HG03095 (cell line): ENCODE results near the gene WNT7B.
"Not testable (repeated sequence)": the region's sequence is repeated elsewhere in the genome, so short reads cannot be mapped to it uniquely, and the experiment has no call there.

ENCODE experiments used
- ATAC-seq: cut with Tn5 transposase; IDR thresholded peaks from one replicate; pipeline ENCODE4 v1.9.1; 2021; ENCODE audit warnings: moderate library complexity; ENCODE audit not compliant: unreplicated experiment

Gene WNT7B

DNA sequence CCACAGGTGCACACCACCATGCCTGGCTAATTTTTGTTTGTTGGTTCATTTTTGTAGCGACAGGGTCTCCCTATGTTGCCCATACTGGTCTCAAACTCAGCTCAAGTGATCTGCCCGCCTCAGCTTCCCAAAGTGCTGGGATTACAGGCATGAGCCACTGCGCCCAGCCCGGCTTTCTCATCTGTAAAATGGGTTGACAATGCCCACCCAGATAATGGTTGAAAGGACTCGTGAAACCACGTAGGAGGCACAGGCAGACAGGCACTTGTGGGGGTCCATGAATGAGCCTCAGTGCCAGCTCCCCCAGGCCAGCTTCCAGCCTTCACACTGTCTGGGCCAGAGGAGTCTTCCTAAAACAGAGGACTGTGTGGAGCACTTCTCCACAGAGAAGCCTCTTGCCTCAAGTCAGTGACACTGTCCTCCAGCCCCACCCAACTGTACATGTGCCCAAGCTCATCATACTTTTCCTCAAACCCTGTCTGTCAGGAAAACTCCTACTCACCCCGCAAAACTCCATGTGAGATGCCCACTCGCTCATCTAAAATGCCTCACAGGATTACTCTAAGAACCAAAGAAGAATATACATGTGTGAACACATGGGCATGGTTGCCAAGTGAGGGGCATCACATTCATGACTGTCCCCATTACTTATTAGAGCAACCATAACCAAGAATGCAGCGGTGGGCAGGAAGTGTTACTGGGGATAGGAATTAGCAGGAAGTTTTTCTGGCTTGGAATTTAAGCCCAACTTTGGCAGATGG is 32.1 kb upstream of the WNT7B start:
- no peak for ATAC-seq

GRCh38 chr22:46008291-46008690 is 31.3 kb upstream of the WNT7B start:
- ATAC-seq, result no peak

DNA sequence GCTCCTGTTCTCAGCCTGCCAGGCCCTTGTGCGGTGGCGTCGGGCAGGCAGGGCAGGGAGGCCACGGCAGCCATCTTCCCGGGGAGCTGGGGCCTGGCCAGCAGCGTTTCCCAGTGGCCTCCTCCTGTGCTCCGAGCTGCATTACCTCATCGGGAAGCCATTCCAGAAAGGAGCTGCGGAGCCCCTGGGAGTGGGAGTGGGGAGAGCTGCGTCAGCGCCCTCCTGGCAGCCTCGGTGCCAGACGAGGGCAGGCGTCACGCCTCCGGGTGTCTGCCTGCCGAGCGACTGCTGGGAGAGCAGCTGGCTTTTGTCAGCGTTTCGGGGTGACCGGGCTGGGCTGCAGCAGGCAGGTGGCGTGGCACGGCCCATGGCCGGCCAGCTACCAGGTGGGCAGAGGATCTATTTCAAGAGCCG is 30.9 kb upstream of the WNT7B start:
- ATAC-seq, result no peak

DNA sequence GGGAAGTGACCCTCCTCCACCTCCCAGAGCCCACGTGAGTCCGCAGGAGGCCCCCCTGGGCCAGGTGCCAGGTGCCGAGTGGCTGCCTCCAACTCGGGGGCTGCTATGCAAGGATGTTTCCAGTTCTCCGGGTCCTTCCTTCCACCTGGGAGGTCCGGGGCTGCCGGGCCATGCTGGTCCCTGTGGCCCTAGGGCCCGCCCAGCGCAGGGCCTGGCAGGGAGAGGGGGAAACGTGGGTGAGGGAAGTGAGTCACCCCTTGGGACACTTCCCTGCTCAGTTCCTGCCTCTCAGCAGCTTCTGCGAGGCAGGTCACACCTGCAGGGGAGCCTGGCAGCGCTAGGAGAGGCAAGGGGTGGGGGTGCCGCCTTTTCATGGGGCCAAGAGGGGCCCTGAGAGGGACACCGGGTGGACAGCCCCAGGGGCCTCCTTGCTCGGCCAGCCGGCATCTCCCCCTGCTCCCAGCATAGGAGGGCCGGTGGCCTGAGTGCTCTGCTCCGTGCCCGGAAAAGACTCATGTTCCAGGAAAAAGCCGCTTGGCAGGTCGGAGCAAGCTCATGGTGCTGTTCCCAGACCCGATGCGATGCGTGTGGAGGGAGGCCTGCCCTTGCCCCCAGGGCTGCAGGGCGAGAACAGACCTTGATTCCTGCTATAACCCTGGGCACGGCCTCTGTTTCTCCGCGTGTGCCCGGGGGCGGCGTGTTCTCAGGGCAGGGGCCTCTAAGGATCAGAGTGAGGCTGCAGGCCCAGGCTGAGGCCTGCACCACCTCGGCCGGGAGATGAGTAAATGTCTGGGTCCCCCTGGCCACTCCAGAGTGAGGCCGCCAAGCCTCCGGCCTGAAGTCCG is 30.3 kb upstream of the WNT7B start:
- ATAC-seq, result no peak

GRCh38 chr22:46006379-46007002 is 29.5 kb upstream of the WNT7B start:
- ATAC-seq, result no peak

DNA sequence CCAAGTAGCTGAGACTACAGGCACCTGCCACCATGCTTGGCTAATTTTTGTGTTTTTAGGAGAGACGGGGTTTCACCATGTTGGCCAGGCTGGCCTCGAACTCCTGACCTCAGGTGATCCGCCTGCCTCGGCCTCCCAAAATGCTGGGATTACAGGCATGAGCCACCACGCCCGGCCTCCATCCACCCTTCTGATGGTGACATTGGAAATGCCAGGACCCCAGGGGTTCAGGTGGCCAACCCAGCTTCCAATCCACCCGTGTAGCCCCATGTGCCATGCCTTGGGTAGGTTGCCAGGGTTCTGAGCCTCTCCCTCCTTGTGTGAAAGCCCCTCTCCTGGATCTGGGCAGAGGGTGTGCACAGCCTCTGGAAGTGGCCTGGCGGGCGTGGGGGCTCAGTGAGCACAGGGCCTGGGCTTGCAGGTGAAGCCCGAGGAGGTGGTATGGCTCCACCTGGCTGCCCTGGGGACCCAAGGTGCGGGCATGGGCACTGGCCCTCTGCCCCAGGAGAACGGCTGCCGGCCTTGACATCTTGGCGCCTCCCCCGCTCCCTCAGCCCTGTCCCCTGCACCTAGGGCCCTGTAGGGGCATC is 28.2 kb upstream of the WNT7B start:
- not testable (repeated sequence) for ATAC-seq

DNA sequence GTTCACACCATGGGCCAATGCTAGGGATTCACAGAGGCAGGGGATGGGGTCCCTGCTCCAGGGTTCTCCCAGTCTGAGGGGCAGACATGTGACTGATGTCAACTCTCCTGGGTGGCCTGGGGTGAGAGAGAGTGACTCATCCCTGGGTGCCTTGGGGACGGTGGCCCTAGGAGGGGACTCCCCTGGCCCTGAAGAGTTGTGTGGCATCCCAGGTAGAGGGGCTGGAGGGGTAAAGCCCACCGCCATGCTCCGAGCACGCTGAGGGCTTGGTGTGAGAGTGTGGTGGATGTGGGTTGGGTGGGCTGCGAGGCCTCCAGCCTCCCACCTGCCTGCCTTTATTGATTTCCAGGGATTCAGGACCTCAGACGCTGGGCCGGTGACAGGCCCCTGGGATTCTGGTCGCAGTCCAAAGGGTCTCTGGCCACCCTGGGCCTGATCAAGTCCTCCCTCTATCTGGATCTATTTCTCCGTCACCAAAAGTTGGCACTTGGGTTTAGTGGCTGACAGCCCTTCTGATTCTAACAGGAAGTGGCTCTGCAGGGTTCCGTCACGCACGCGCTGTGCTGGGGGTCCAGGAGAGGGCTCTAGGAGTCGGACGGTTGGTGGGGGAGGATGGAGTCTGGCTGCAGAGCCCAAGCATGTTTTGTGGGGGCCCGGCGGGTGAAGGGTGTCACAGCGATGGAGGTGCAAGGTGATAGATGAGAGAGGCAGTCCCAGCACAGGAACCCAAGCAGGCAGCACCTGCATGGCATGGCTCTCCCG is 27.3 kb upstream of the WNT7B start:
- no peak for ATAC-seq

DNA sequence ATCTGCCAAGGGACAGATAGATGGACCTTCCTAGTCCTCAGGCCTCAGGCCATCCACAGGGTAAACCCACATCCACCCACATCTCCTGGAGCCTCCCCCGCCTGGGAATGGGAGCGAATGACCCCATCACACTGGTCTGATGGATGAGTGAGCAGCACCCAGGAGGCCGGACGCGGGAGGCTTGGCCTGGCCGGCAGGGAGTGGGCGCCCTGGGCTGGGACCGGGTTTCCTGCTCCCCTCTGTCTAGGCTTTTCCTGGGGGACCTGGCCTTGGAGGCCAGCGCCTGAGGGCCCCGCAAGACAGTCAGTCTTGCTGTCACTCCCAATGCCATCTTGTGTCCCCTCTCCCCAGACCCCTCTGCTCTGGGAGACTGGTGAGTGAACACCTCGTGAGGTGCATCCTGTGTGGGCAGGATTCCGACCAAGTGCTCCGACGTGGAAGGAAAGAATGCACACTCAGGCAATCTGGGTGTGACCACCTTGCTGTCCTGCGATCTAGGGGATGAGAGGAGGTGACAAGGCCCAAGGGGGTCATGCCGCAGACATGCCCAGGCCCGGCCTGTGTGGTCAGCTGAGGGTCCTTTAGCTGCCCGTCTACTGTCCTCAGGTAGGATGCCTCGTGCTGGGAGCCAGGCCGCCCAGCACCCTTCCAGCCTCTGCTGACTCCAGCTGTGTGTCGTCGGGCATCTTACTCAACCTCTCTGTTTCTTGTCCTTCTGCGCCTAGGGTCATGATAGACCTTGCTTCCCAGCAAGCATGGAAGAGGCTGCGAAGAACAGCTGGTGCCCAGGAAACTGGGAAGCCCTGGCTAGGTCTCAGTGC is 26.5 kb upstream of the WNT7B start:
- ATAC-seq, result no peak

DNA sequence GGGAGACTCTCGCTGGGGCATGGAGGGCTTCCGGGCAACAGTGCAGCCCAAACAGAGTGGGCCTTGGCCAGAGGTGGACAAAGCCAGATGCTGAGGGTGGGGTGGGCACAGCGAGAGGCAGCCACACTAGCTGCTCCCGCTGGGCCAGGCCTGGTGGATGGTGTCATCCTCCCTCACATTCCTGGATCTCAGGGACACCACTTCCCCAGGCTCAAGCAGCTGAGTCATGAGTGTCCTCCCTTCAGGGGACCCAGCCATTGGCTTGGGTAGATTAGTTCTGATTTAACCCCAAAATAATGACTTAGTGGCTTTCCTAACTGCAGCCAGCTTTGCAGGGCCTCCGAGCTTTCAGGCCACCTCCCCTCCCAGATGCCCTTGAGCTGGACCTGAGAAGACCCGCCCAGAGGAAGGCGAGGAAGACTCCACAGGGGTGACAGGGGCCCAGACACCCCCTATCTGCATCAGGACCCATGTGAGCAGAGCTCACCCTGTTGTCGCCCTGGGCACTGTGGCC is 25.9 kb upstream of the WNT7B start:
- no peak for ATAC-seq

DNA sequence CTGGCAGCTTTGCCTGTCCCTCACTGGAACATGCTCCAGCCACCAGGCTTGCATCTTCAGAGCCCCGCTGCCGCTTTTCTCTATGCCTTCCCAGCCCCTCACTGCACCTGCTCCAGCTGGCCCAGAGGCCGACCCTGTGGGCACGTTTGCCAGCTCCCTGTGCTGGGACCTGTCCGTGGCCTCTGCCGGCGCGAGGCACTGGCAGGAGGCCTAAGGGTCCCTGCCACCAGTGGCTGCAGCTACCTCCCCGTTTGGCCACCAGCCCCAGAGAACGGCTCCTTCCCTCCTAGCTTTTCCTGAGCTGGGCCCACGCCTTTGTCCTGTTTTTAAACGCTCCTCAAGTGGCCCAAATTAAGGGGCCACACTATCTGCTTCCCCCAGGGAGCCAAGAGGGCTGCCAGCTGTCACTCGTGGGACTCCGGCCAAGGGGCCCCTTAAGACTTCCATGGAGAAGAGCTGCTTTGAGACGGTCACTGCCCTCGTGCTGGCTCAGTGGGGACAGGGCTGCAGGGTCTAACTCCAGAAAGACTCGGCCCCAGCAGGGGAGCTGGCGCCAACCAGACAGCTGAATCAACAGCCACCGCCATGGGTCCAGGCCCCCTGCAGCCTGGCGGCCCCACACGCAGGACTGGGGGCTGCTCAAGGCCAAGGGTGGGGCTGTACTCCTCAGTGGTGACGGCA is 24.6 kb upstream of the WNT7B start:
- ATAC-seq, result no peak

- ATAC-seq, result no peak
Measured at GRCh38 chr22:46001046-46001425, 24.1 kb upstream of the WNT7B start.

DNA sequence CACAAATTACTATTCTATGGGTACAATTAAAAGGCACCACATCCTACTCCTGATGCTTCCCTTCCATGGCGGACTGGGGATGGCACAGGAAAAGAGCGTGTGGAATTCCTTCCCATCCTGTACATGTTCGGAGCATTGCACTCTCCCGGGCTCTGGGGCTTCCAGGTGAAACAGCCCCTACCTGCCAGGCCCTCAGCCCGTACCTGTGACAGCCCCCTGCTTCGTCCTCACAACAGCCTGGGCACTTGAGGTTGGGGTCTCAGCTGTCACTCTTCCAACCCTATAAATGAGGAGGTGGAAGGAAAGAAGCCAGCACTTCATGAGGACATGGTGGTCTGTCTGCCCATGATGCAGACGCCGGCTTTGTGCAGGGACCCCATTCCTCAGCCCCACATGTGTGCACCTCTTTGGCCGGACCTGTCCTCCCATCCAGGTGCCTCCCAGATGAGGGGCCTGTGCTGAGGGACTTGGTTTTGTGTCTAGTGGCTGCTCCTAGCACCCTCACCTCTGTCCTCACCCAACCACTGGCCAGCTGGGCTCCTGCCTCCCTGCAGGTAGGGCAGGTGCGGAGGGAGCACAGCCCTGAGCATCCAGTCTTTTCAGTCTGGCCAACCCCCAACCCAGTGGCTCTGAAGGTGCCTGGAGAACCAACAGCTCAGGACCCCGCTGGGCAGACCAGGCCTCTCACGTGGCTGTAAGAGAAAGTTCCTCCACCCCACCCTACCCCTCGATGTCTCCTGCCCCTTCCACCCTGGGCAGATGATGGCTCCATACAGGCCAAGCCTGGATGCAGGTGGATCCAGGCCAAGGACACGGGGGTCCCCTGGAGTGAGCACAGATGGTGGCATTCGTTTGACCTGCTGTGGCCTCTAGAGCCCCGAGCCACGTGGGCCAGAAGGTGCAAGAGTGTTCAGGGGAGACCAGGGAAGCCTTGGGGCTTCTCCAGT is 23.4 kb upstream of the WNT7B start:
- ATAC-seq, result no peak

DNA sequence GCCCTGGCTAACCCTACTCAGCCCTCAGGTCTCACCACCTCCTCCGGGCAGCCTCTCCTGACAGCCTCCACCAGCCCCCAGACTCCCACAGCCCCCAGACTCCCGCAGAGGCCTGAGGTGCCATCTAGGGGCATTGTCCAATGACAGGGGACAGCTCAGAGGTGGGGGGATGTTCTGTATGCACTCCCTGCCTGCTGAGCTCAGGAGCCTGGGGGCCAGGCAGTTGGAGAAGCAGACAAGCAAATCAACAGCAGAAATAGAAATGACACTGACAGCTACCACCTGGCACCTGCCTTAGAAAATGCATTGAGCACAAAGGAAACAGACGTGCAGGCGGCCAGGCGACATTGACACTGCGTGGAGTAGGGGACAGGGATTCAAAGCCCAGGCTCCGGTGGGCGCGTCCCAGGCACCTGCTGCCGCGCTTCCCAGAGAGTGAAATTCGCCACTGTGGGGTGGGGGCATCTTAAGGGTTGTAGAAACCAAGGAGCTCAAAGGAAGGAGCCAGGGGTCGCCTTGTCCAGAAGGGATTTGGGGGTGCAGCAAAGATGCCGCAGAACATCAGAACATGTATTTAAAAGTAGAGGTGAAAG is 22.5 kb upstream of the WNT7B start:
- no peak for ATAC-seq

DNA sequence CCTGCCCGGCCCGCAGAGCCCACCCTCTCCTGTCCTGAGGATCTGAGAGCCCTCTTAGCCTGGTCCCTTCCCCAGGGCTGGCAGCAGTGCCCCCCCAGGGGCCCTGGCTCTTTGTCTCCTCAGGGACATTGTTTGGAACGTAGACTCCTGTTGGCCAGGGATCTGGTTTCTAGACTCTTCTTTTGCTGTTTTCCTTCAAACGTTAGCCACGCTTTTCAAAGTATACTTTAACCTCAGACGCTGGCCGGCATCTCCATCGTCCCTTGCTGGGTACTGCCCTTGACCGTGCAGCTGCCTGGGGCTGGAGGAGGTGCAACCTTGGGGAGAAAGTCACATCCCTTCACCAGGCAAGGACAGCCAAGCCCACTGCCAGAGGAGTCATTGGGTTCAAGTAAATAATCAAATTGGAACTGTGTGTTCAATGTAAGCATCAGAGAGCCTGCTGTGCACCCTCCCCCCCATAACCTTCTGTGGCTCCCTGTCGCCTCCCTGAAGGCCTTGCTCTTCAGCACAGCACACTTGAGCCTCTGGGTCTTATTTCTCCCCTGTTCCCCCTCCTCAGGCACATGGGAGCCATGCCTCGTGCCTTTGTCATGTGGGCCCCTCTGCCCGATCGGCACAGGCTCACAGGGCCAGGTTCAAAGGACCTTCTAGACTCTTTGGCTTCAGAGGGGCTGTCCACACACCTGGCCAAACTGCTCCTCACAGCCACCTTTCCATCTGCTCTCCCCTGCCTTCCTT is 21.8 kb upstream of the WNT7B start:
- no peak for ATAC-seq

GRCh38 chr22:45997777-45998637 is 21.0 kb upstream of the WNT7B start:
- no peak for ATAC-seq
